ENCODE data around the gene E2F4.

E2F4 gene

GRCh38 chr16:67174706-67175231 is 17.2 kb upstream of the E2F4 start:
- DNase-seq, result no peak

DNA sequence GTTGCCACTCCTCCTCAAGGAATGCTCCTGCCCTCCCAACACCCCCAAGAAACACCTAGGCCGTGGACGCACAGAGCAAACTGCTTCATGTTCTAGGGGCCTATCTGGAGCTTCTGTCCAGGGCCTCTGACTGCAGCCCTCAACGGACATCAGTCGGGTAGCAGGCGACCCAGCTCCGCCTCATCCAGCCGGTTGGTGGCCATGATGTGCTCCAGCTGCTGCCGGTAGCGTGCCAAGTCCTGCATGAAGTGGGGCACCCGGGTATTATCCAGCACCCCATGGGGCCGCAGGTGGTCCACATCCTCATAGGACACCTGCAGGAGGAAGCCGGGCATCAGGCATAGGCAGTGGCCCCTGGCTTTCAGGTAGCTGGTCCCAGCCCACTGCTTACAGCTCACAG is 15.3 kb upstream of the E2F4 start:
- no peak for DNase-seq

GRCh38 chr16:67177743-67178699 is 13.9 kb upstream of the E2F4 start:
- DNase-seq, result peak; percentile 54

DNA sequence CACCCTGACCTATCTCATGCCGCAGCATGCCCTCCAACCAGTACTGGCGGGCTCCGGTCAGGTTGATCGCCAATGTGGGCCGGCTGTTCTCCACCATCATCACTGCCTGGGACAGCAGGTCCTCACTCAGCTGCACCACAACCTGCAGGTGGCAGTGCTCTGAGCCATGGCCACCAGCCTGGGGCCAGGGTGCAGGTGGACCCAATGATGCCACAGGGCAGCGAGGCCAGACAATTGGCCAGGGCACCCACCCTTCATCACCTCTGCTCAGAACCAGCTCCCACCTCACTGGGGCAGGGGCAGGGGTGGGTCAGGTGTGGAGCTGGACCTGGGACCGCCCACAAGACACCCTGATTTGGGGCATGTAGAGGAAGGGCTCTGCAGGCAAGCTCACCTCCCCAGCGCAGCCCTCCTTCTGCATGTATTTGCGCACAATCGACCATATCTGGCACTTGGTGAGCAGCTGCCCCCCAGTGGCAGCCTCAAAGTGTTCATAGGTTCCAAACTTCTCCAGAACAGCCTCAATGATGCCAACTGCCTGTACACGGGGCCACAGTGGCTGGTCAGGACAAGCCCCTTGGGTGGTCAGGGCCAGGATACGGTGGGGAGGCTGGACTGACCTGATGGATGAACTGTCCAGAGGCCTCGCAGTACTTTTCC is 12.4 kb upstream of the E2F4 start:
- DNase-seq, result peak; percentile 40

GRCh38 chr16:67180166-67180565 is 11.8 kb upstream of the E2F4 start:
- no peak for DNase-seq

DNA sequence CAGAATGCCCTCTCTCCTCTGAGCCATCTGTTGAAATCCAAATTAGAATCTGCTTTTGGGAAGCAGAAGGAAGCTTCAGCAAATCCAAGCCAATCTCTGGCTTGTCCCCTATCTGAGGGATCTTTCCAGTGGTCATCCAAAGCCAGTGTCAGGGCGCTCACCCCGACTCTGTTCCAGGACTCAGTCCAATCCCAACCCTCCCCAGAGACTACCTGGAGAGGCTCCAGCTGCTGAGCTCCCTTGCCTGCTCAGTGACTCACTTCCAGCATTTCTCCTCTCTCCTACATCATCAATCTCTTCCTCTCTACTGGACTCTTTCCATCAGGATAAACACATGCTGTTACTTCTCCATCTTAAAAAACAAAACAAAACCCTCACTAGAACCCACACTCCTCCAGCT is 10.6 kb upstream of the E2F4 start:
- DNase-seq, result no peak

GRCh38 chr16:67182288-67182687 is 9.7 kb upstream of the E2F4 start:
- DNase-seq, result no peak

DNA sequence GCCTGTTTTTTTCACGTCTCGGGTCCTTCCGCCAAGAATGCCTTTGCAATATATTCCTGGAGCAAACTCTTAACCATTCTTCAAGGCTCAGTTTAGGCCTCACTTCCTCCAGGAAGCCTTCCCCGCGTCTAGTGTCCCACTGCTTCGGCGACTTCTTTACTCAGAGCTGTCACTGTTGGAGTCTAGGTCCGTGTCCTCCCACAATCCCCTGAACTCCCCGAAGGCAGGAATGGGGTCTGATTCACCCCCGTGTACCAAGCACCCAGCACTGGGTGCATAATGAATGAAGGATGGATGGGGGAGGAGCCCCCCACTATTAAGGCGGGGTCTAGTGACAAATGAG is 8.7 kb upstream of the E2F4 start:
- no peak for DNase-seq

DNA sequence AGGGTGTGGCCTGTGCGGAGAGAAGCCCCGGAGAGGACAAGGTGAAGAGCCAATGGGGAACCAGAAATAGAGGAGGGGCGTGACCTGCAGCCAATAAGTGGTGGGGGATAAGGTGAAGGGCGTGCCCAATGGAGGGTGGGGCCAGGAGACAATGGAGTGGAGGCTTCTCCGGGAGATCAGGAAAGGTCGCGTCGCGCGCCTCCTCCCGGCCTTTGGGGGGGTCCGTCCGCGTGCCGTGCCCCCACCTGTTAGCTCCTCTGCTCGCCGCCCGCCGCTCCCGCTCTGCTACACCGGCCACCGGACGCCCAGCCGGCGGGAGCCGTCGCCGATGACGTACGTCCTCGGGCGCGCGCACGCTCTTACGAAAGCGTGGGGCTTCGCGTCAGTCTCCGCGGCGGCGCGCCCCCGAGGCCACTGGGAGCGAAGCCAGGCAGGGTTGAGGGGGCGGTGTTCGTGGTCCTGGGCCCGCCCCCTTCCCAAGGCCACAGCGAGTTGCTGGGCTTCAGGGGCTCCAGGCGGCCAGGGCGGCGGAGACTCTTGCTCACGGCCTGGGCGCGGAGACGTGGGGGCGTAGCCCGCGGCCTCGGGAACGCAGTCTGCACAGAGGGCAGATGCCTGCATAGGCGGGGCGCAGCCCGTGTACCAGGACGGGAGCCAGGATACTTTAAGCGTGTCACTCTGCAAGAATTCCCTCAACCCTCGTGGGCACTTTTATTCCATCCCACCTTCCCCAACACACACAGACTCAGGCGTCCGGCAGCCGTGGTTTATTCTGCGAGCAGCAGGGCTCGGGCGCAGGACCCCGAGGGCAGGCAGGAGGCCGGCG is 8.1 kb upstream of the E2F4 start, which contains the start of gene MATCAP1:
MATCAP1 (minus strand) TSS at position 337 of the 826 bp plus-strand sequence. CDS start 3,353 bp downstream, outside the sequence.
- DNase-seq, result peak; percentile 98

- DNase-seq, result no peak
Observed at GRCh38 chr16:67184453-67184994, 7.4 kb upstream of the E2F4 start.

DNA sequence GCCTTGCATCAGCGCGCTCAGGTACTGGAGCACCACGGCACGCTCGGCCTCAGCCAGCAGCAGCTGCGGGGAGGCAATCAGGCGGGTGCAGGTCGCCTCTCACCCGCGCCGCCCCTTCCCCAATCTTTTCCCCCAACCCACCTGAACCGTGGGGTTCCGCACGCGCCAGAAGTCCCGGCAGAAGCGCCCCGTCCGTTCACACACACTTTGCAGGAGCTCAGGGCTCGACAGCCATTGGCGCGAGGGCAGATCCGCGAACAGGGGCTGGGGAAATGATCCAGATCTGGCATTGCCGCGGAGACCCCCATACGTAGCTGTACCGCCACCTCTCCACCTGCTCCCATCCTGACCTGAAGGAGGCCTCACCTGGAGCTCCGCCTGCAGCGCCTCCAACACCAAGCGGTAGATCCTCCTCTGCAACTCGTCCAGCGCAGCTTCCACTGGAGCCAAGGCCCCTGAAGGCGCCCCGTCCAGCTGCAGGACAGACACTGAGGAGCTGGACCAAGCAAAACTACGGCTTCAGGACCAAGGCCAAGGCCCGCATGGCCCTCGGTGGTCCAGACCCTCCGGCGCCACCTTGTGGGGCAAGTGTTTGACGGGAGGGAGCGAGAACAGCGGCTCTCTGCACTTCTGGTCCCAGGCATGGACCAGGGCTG is 6.8 kb upstream of the E2F4 start:
- peak; percentile 88 for DNase-seq

- DNase-seq, result no peak
Observed at GRCh38 chr16:67185651-67186134, 6.3 kb upstream of the E2F4 start.

DNA sequence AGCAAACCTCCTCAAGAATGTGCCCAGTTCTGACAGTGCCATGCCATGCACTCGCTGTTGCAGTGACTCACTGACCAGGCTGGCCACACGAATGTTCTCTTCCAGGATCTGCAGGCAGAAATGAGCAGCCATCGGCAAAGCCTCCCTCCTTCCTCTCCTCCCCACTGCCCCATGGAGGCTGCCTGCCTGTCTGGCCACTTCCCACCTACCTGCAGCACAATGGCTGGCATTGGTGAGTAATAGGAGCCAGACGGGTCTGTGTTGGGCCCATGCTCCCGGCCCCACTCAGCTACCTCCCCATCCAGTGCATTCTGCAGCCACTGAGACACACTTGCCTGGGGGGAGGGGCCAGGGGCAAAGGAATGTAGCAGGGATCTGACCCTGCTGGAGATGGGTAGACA is 5.4 kb upstream of the E2F4 start:
- no peak for DNase-seq

- DNase-seq, result no peak
Observed at GRCh38 chr16:67187175-67187890, 4.6 kb upstream of the E2F4 start.

DNA sequence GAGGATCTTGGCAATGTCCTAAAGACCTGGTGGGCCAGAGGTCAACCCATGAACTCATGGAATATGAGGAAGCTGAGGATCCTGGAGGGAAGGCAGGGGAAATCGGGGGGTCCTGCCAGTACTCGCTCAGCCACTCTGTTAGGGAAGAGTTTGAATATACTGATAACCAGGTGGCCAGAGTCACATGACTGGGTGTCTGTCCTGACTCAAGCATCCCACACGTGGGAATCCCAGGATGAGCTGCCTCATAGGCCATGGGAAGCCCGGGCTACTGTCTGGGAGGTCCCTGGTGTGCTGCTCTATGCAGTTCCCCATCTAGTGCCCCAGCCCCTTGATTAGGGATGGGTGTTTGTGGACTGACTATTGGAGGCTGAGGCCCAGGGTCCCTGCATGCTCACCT is 3.6 kb upstream of the E2F4 start:
- DNase-seq, result no peak

DNA sequence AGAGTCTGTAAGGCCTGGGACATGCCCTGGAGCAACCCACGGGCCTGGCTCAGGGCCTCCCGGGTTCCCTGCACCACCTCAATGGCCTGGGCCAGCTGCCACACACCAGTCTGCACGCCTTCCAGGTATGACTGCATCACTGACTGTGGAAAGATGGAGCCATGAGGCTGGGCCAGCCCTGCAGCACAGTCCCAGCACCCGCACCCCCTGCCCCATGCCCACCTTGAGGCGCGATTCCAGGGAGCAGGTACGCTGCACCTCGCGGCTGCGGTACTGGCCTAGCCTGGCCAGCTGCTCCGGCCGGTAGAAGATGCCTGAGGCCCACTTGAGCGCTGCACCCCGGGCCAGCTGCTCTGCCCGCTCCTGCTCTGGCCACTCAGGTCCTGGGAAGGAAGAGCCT is 3.2 kb upstream of the E2F4 start:
- no peak for DNase-seq

DNA sequence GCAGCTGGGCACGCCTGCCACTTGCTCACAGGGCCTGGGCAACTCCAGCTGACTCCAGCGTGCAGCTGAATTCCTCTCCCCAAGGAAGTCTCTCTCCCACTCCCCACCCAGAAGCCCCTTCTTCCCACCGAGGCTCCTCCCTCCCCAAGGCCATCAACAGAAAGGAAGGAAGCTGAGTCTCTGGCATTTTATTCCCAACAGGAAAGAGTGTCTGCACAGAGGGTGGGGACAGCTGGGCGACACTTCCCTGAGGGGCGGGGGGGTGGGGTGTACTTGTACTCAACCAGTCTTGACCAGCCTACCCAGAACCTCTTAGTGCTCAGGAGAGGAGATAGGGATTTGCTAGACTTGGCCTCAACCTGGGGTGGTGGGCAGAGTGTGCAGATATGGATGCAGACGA is 1.9 kb upstream of the E2F4 start, which contains the start of gene EXOC3L1:
EXOC3L1 (minus strand) TSS at position 96 of the 400 bp plus-strand sequence. CDS start 460 bp downstream, outside the sequence.
- DNase-seq, result no peak

DNA sequence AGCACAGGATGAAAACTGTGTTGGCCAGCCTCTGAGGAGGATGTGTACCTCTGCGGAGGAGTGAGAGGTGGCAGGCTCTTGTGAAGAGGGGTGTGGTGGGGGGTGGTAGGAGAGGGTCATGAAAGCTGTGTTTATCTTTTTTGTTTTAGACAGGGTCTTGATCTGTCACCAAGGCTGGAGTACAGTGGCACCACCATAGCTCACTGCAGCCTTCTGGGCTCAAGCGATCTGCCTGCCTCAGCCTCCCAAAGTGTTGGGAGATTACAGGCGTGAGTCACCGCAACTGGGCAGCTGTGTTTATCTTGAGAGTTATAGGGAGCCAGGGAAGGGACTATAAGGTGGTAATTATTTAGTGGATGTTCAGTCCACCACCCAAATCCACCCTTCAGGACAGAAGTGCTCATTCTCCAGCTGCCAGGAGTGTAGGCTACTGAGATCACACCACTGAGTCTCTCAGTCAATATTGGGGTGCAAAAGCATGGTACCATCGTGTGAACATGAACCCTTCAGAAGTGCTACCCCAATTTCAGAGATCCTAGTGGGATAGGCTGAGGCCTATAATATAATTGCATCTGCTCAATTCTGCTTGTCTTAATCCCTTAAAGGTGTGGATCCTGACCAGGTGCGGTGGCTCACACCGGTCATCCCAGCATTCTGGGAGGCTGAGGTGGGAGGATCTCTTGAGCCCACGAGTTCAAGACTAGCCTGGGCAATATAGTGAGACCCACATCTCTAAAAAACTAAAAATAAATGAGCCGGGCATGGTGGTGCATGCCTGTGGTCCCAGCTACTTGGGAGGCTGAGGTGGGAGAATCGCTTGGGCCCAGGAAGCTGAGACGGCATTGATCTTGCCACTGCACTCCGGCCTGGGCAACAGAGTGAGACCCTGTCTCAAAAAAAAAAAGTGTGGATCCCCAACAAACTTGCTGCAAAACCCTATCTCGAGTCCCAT is 1.2 kb upstream of the E2F4 start:
- DNase-seq, result no peak

DNA sequence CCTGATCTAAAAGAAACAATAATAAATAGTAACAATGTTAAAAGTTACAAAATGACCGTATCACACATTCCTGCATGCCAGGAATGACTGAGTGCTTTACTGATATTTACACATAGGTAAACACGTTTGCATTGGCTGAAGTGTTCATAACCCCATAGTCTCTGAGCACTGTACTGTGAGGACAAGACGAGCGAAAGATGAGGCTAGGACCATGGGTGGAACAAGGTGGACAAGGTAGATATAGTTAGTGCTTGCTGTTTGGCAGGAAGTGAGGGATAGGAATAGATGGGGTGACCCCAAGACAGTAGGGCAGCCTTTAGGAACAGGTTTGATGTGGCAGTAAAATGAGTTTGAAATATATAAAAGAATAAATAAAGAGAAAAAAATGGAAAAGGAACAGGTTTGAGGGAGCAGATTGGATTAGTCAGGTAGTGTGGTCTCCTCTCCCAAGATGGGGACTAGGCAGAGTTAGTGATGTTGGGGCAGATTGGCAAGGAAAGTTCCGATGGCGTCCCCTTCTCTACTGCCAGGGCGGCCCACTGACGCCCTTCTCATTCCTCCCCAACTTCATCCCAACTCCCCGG is 452 bp upstream of the E2F4 start:
- DNase-seq, result no peak

All from activated CD4-positive, alpha-beta T cell treated with anti-CD3 and anti-CD28 coated beads, Interleukin-2, Interleukin-6, amounts not matched to agents 100 ng/mL and 50 ng/mL, durations not matched to agents 16 hours and 8 hours (primary cell).